NCI-H2196 treated with DMSO at 0.1 percent for 48 hours (cell line): Measurements from ENCODE around the gene MBD3L4.
A peak's percentile ranks its signal among the peaks of the same experiment; 100 is the strongest.
"Not testable (repeated sequence)": the region's sequence is repeated elsewhere in the genome, so short reads cannot be mapped to it uniquely, and the experiment has no call there.

ENCODE experiments used
- DNase-seq: peaks from one replicate; lab custom pipeline; 2025; ENCODE audit not compliant: unreplicated experiment; lab: John Stamatoyannopoulos, UW

MBD3L4 gene

GRCh38 chr19:7040079-7040478, at the start of gene MBD3L4:
Gene MBD3L4, minus strand, starts transcription at chr19:7040179. Its CDS starts 35 bp downstream, at chr19:7040144.
- DNase-seq = not testable (repeated sequence)

GRCh38 chr19:7088999-7089398, 49.0 kb upstream of the MBD3L4 start:
- no peak for DNase-seq

- DNase-seq = no peak
Observed at GRCh38 chr19:7083076-7083956, 43.3 kb upstream of the MBD3L4 start.

GRCh38 chr19:7078008-7078407, 38.0 kb upstream of the MBD3L4 start:
- DNase-seq = no peak

GRCh38 chr19:7076151-7076550, 36.2 kb upstream of the MBD3L4 start:
- DNase-seq = no peak

GRCh38 chr19:7074705-7075282, 34.8 kb upstream of the MBD3L4 start:
- DNase-seq = no peak

GRCh38 chr19:7072541-7072940, 32.6 kb upstream of the MBD3L4 start:
- DNase-seq = no peak

- DNase-seq = no peak
Observed at GRCh38 chr19:7069904-7070226, 29.9 kb upstream of the MBD3L4 start.

- DNase-seq = peak; percentile 89
Observed at GRCh38 chr19:7069042-7069903, 29.3 kb upstream of the MBD3L4 start, which contains the start of gene ZNF557. Gene ZNF557, plus strand, starts transcription at chr19:7069703. Its CDS starts 5,372 bp downstream, at chr19:7075075.

- DNase-seq = no peak
Observed at GRCh38 chr19:7068599-7068998, 28.6 kb upstream of the MBD3L4 start.

- DNase-seq = no peak
Observed at GRCh38 chr19:7067716-7068115, 27.7 kb upstream of the MBD3L4 start.

GRCh38 chr19:7067122-7067521, 27.1 kb upstream of the MBD3L4 start:
- DNase-seq = not testable (repeated sequence)

GRCh38 chr19:7063764-7064418, 23.9 kb upstream of the MBD3L4 start:
- DNase-seq = no peak

GRCh38 chr19:7063339-7063738, 23.4 kb upstream of the MBD3L4 start:
- DNase-seq = no peak

- DNase-seq = not testable (repeated sequence)
Observed at GRCh38 chr19:7059977-7060376, 20.0 kb upstream of the MBD3L4 start.

GRCh38 chr19:7058576-7058975, 18.6 kb upstream of the MBD3L4 start, which contains the start of gene MBD3L3:
Gene MBD3L3, minus strand, starts transcription at chr19:7058676. Its CDS starts 71 bp downstream, at chr19:7058605.
- DNase-seq = not testable (repeated sequence)

GRCh38 chr19:7056371-7056770, 16.4 kb upstream of the MBD3L4 start:
- DNase-seq = not testable (repeated sequence)

GRCh38 chr19:7055679-7056078, 15.7 kb upstream of the MBD3L4 start:
- DNase-seq = not testable (repeated sequence)

- not testable (repeated sequence) for DNase-seq
Observed at GRCh38 chr19:7054635-7055368, 14.8 kb upstream of the MBD3L4 start.

GRCh38 chr19:7052896-7053295, 12.9 kb upstream of the MBD3L4 start:
- not testable (repeated sequence) for DNase-seq
